SU-DHL-6 (cell line): ENCODE data around the gene TCF19.

ENCODE experiments used
- H2AFZ ChIP-seq: fragments of 200-600 bp; sonication (generic); 2 replicates; pipeline ENCODE4 v1.6.1; 2014; ENCODE audit warnings: low read depth, mild to moderate bottlenecking, moderate library complexity, mixed read lengths, antibody characterized with exemption, low read length; ENCODE audit not compliant: severe bottlenecking
- H3F3A ChIP-seq: fragments of 200-600 bp; shearing (Covaris generic); 2 replicates; pipeline ENCODE4 v1.6.0; 2016; ENCODE audit warnings: antibody characterized with exemption, mild to moderate bottlenecking; ENCODE audit not compliant: insufficient read depth
- H3K27ac ChIP-seq: fragments of 200-600 bp; sonication (generic); 2 replicates; pipeline ENCODE4 v1.5.1; 2016; ENCODE audit warnings: low read depth, mild to moderate bottlenecking, low read length, moderate library complexity, mixed read lengths
- H3K27me3 ChIP-seq: fragments of 200-600 bp; sonication (generic), shearing (Covaris generic); 2 replicates; pipeline ENCODE4 v1.6.0; 2014; ENCODE audit warnings: mild to moderate bottlenecking, low read length
- H3K36me3 ChIP-seq: fragments of 200-600 bp; sonication (generic); 2 replicates; pipeline ENCODE4 v1.6.1; 2014; ENCODE audit warnings: mild to moderate bottlenecking, low read length, mixed read lengths
- H3K4me2 ChIP-seq: fragments of 300-600, 200-600 bp; shearing (Covaris generic), sonication (generic); 2 replicates; pipeline ENCODE4 v1.6.0; 2014; ENCODE audit warnings: low read length, low read depth, mild to moderate bottlenecking; ENCODE audit not compliant: poor library complexity, severe bottlenecking
- H3K4me3 ChIP-seq: fragments of 200-600 bp; sonication (generic); 2 replicates; pipeline ENCODE4 v1.5.1; 2014; ENCODE audit warnings: antibody characterized with exemption, low read length, mild to moderate bottlenecking, mixed read lengths; ENCODE audit not compliant: insufficient read depth, poor library complexity, severe bottlenecking
- H3K79me2 ChIP-seq: fragments of 200-600 bp; sonication (generic); 2 replicates; pipeline ENCODE4 v1.6.1; 2014; ENCODE audit warnings: mild to moderate bottlenecking, low read length, moderate library complexity; ENCODE audit not compliant: insufficient read depth
- H3K9ac ChIP-seq: fragments of 200-600 bp; sonication (generic); 2 replicates; pipeline ENCODE4 v1.7.0; 2014; ENCODE audit warnings: mild to moderate bottlenecking, low read length
- H3K9me2 ChIP-seq: fragments of 200-600 bp; sonication (generic); replicated peaks from 2 replicates; pipeline ENCODE4 v1.6.1; 2014; ENCODE audit warnings: low read length; ENCODE audit not compliant: insufficient read depth
- H3K9me3 ChIP-seq: fragments of 200-600 bp; sonication (generic); 2 replicates; pipeline ENCODE4 v1.6.1; 2014; ENCODE audit warnings: low read length, mixed read lengths; ENCODE audit not compliant: insufficient read depth
- H4K20me1 ChIP-seq: fragments of 200-600 bp; sonication (generic); 2 replicates; pipeline ENCODE4 v1.6.1; 2014; ENCODE audit warnings: low read depth, mild to moderate bottlenecking, antibody characterized with exemption, low read length, moderate library complexity, mixed read lengths
- EZH2phosphoT487 ChIP-seq: fragments of 200-600 bp; sonication (generic), shearing (Covaris generic); conservative IDR thresholded peaks from 2 replicates; pipeline ENCODE4 v1.6.1; 2018; ENCODE audit warnings: mild to moderate bottlenecking, antibody characterized with exemption, low read length, moderate library complexity, mixed read lengths
- TF ChIP-seq, protein P1 (sequence below): fragments of 200-600 bp; sonication (generic); IDR thresholded peaks from one replicate; pipeline ENCODE4 v1.5.1; 2017; ENCODE audit warnings: antibody characterized with exemption, mild to moderate bottlenecking, low read length, moderate library complexity; ENCODE audit not compliant: insufficient read depth, poor library complexity, severe bottlenecking

Gene TCF19

DNA sequence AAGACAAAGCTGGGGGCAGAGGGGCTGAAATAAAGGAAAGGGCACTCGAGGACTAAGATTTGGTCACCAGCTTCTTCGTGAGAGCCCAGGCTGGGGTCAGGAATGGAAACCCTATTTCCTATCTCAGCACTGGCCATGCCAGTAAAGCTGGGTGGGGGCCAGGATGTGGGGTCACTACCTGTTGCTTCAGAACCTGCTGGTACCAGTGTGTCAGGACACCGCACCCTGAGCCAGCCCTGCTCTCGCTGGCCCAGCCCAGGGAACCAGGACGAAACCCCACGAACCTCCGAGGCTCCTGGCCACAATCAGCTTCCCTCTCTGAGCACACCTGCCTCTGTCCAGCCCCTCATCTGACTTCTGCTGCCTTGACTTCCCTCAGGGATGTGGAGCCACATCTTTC, 40.2 kb upstream of the TCF19 start:
- Histone ChIP-seq H3F3A (no peaks in the 10 kb centered on the region), H2AFZ (no peak overlapping the region), H3K36me3 (no peaks in the 10 kb centered on the region), H3K9me2 (no peaks in the 10 kb centered on the region), H3K27ac (no peak overlapping the region), H3K4me3 (no peak overlapping the region), H3K27me3 (no peaks in the 10 kb centered on the region), H3K9ac (no peak overlapping the region), H3K4me2 (no peak overlapping the region), H3K9me3 (no peaks in the 10 kb centered on the region), H4K20me1 (no peaks in the 10 kb centered on the region), H3K79me2 (no peaks in the 10 kb centered on the region)
- TF ChIP-seq, protein P1, sequence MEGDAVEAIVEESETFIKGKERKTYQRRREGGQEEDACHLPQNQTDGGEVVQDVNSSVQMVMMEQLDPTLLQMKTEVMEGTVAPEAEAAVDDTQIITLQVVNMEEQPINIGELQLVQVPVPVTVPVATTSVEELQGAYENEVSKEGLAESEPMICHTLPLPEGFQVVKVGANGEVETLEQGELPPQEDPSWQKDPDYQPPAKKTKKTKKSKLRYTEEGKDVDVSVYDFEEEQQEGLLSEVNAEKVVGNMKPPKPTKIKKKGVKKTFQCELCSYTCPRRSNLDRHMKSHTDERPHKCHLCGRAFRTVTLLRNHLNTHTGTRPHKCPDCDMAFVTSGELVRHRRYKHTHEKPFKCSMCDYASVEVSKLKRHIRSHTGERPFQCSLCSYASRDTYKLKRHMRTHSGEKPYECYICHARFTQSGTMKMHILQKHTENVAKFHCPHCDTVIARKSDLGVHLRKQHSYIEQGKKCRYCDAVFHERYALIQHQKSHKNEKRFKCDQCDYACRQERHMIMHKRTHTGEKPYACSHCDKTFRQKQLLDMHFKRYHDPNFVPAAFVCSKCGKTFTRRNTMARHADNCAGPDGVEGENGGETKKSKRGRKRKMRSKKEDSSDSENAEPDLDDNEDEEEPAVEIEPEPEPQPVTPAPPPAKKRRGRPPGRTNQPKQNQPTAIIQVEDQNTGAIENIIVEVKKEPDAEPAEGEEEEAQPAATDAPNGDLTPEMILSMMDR: no peak
- no peak for TF ChIP-seq EZH2phosphoT487

- H3K27me3 ChIP-seq: no peaks in the 10 kb centered on the region
- H3F3A ChIP-seq: no peaks in the 10 kb centered on the region
- no peaks in the 10 kb centered on the region for H3K79me2 ChIP-seq
- TF ChIP-seq, protein P1: no peak
- 0 out of 2 replicates have a peak, but pooled peaks have one; percentile 93 for TF ChIP-seq EZH2phosphoT487
- H3K9me2 ChIP-seq: no peaks in the 10 kb centered on the region
- no peaks in the 10 kb centered on the region for H3K36me3 ChIP-seq
- H2AFZ ChIP-seq: no peak within 1 kb of the TSS
- no peak within 1 kb of the TSS for H3K9ac ChIP-seq
- no peak within 1 kb of the TSS for H3K27ac ChIP-seq
- H3K4me3 ChIP-seq: no peak within 1 kb of the TSS
- no peaks in the 10 kb centered on the region for H4K20me1 ChIP-seq
- H3K9me3 ChIP-seq: no peaks in the 10 kb centered on the region
- no peak within 1 kb of the TSS for H3K4me2 ChIP-seq
These were observed 38.1 kb upstream of the TCF19 start, which contains the start of gene CDSN for GRCh38 chr6:31120151-31120915. Gene CDSN (minus strand): TSS chr6:31120446. CDS start chr6:31120419, 27 bp downstream.

- TF ChIP-seq, protein P1: no peak
- no peak for TF ChIP-seq EZH2phosphoT487
- Histone ChIP-seq H3K4me3 (no peak overlapping the region), H3K27ac (no peak overlapping the region), H3K36me3 (no peaks in the 10 kb centered on the region), H3K9me2 (no peaks in the 10 kb centered on the region), H3K9ac (no peak overlapping the region), H4K20me1 (no peaks in the 10 kb centered on the region), H3K79me2 (no peaks in the 10 kb centered on the region), H3F3A (no peaks in the 10 kb centered on the region), H3K27me3 (no peaks in the 10 kb centered on the region), H2AFZ (no peak overlapping the region), H3K4me2 (no peak overlapping the region), H3K9me3 (no peaks in the 10 kb centered on the region)
These were observed 37.1 kb upstream of the TCF19 start for GRCh38 chr6:31121131-31121790.
